Neutrophil (primary cell): ENCODE results near the gene B9D2.

ENCODE experiments used
- H3K27ac ChIP-seq: fragments of 200-600 bp; sonication (generic); 2 replicates; pipeline ENCODE4 v1.5.1; 2016; ENCODE audit warnings: mild to moderate bottlenecking, moderate library complexity
- H3K27me3 ChIP-seq: fragments of 200-600 bp; sonication (generic); 2 replicates; pipeline ENCODE4 v1.6.0; 2016; ENCODE audit warnings: mild to moderate bottlenecking
- H3K36me3 ChIP-seq: fragments of 200-600 bp; sonication (generic); 2 replicates; pipeline ENCODE4 v1.5.1; 2017
- H3K4me1 ChIP-seq, 2 experiments: fragments of 200-600 bp in 1 of 2; sonication (generic) in 1 of 2; 1 replicate in 1 of 2; 2 replicates in 1 of 2; pipeline versions ENCODE4 v1.5.1 to v1.6.1; 2013 to 2016; ENCODE audit warnings: low read depth in 1 of 2, low read length in 1 of 2, mild to moderate bottlenecking in 1 of 2, moderate library complexity in 1 of 2; ENCODE audit not compliant: control insufficient read depth in 1 of 2, insufficient read depth in 1 of 2
- H3K4me3 ChIP-seq, 2 experiments: fragments of 200-600 bp in 1 of 2; sonication (generic) in 1 of 2; 1 replicate in 1 of 2; 2 replicates in 1 of 2; pipeline ENCODE4 v1.5.1; 2013 to 2016; ENCODE audit warnings: low read depth in 1 of 2, low read length in 1 of 2, mild to moderate bottlenecking in 1 of 2, moderate library complexity in 1 of 2
- H3K9me3 ChIP-seq: fragments of 200-600 bp; sonication (generic); 2 replicates; pipeline ENCODE4 v1.5.1; 2016
- CTCF ChIP-seq: fragments of 200-600 bp; sonication (generic); IDR thresholded peaks from 2 replicates; pipeline ENCODE4 v1.5.1; 2016; ENCODE audit warnings: antibody characterized with exemption

The B9D2 gene

GRCh38 chr19:41344162-41344561 is 19.8 kb downstream of the B9D2 start:
- Histone ChIP-seq H3K4me3 (no peak overlapping the region), H3K9me3 (no peaks in the 10 kb centered on the region), H3K27ac (peak overlapping the region; percentile 59), H3K27me3 (no peaks in the 10 kb centered on the region), H3K36me3 (peaks cover 84% of the 10 kb centered on the region), H3K4me1 (peaks cover 70 to 74% of the 10 kb centered on the region in 2 experiments)
- TF ChIP-seq CTCF = no peak

DNA sequence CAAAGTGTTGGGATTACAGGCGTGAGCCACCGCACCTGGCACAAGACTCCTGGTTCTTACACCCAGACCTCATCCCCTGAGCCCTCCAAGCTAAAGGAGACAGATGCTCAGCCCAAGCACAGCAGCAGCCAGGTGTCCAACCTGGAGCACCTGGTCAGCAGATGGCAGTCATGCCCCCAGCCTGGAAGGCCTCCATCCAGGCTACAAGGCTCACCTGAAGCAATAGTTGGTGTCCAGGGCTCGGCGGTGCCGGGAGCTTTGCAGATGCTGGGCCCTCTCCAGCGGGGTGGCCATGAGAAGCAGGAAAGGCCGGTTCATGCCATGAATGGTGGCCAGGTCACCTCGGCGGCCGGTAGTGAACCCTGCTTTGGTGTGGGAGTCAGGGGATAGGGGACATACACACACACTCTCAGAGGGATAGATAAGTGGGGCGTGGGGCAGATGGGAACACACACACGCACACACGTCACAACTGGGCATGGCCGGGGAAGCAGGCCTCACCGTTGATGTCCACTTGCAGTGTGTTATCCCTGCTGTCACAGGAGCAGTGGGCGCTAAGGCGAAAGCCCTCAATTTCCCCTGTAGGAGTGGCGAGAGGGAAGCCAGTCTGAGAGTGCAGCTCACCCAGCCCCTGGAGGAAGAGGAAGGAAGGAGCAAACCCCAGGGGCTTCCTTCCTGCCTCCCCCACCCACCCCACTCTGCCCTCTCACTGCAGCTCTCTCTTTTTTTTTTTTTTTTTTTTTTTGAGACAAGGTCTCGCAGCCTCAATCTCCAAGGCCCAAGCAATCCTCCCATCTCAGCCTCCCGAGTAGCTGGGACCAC is 22.1 kb downstream of the B9D2 start:
- peaks cover 65 to 78% of the 10 kb centered on the region in 2 experiments for H3K4me1 ChIP-seq
- H3K27ac ChIP-seq = peak overlapping the region; percentile 91
- H3K9me3 ChIP-seq = no peaks in the 10 kb centered on the region
- peaks cover 93% of the 10 kb centered on the region for H3K36me3 ChIP-seq
- peak overlapping the region; percentile 66 to 69 for H3K4me3 ChIP-seq
- no peaks in the 10 kb centered on the region for H3K27me3 ChIP-seq
- TF ChIP-seq CTCF = peak; percentile 30

DNA sequence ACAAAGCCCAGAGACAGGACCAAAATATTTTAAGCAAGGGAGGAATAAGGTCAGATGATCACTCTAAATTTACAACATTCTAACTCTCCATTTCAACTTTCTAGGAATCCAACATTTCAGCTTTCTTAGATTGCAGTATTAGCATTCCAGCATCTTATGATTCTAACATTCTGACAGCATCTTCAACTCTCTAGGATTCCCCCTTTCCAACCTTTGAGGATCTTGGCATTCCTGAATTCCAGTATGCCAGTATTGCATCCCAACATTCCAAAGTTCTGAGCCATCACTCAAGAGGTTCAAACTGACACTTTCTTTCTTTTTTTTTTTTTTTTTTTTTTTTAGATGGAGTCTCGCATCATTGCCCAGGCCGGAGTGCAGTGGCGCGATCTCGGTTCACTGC is 24.0 kb downstream of the B9D2 start:
- no peaks in the 10 kb centered on the region for H3K27me3 ChIP-seq
- H3K4me1 ChIP-seq = peaks cover 83 to 97% of the 10 kb centered on the region in 2 experiments
- H3K27ac ChIP-seq = peak overlapping the region; percentile 91
- H3K9me3 ChIP-seq = no peaks in the 10 kb centered on the region
- TF ChIP-seq CTCF = no peak
- H3K36me3 ChIP-seq = peaks cover 83% of the 10 kb centered on the region
- no peak overlapping the region for H3K4me3 ChIP-seq

DNA sequence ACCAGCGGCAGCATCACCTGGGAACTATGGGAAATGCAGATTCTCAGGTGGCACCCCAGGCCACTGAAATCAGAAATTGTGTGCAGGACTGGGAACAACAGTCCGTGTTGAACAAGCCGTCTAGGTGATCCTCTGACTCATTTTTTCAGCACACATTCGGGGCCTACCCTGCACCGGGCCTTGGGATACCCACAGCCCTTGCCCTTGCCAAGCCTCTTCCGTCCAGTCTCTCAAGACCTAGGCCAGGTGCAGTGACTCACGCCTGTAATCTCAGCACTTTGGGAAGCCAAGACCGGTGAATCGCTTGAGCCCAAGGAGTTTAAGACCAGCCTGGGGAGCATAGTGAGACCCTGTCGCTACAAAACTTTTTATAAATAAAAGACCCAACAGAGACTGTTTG is 28.5 kb downstream of the B9D2 start:
- H3K9me3 ChIP-seq = no peaks in the 10 kb centered on the region
- H3K4me3 ChIP-seq = peak overlapping the region; percentile 58 to 62
- H3K27me3 ChIP-seq = no peaks in the 10 kb centered on the region
- no peak for TF ChIP-seq CTCF
- peaks cover 72 to 90% of the 10 kb centered on the region in 2 experiments for H3K4me1 ChIP-seq
- peaks cover 79% of the 10 kb centered on the region for H3K36me3 ChIP-seq
- peak overlapping the region; percentile 94 for H3K27ac ChIP-seq

DNA sequence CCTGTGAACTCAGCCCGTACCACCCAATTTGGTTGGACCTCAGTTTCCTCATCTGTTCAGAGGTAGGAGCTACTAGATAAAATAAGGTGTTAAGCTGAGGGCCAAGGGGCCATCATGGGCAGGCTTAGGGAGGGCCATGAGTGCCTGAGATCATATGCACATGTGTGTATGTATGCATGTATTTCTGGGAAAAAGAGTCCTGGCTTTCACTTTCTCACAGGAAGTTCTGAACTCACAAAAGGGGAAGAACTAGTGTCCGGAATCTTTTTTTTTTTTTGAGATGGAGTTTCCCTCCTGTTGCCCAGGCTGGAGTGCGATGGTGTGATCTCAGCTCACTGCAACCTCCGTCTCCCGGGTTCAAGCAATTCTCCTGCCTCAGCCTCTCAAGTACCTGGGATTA is 29.2 kb downstream of the B9D2 start:
- no peaks in the 10 kb centered on the region for H3K27me3 ChIP-seq
- H3K4me1 ChIP-seq = peaks cover 72 to 91% of the 10 kb centered on the region in 2 experiments
- peak overlapping the region; percentile 94 for H3K27ac ChIP-seq
- peaks cover 79% of the 10 kb centered on the region for H3K36me3 ChIP-seq
- no peaks in the 10 kb centered on the region for H3K9me3 ChIP-seq
- TF ChIP-seq CTCF = no peak
- H3K4me3 ChIP-seq = peak overlapping the region; percentile 58 to 62
